Measurements from ENCODE around the gene CLEC18B.
"Not testable (repeated sequence)": the region's sequence is repeated elsewhere in the genome, so short reads cannot be mapped to it uniquely, and the experiment has no call there.

Gene CLEC18B

GRCh38 chr16:74372369-74372768, 48.9 kb downstream of the CLEC18B start:
- Histone ChIP-seq H3K9ac (ENCODE audit: low read length) (no peak overlapping the region), H3K9me3 (ENCODE audit: control insufficient read depth, insufficient read depth, low read depth, low read length) (no peaks in the 10 kb centered on the region), H3K4me3 (ENCODE audit: low read depth, low read length) (no peak overlapping the region), H3K4me1 (ENCODE audit: control insufficient read depth, insufficient read depth, low read length) (no peaks in the 10 kb centered on the region), H3K36me3 (ENCODE audit: control insufficient read depth, insufficient read depth, low read length) (no peaks in the 10 kb centered on the region), H3K27ac (ENCODE audit: low read depth, low read length) (no peak overlapping the region), H3K27me3 (ENCODE audit: control insufficient read depth, insufficient read depth, low read length) (no peaks in the 10 kb centered on the region)

- H3K27ac ChIP-seq (ENCODE audit: low read depth, low read length); H3K4me1 ChIP-seq (ENCODE audit: control insufficient read depth, insufficient read depth, low read length); H3K36me3 ChIP-seq (ENCODE audit: control insufficient read depth, insufficient read depth, low read length); H3K27me3 ChIP-seq (ENCODE audit: control insufficient read depth, insufficient read depth, low read length); H3K9me3 ChIP-seq (ENCODE audit: control insufficient read depth, insufficient read depth, low read depth, low read length); H3K4me3 ChIP-seq (ENCODE audit: low read depth, low read length); H3K9ac ChIP-seq (ENCODE audit: low read length): not testable (repeated sequence)
These were observed 50.7 kb downstream of the CLEC18B start for GRCh38 chr16:74370338-74371135.

DNA sequence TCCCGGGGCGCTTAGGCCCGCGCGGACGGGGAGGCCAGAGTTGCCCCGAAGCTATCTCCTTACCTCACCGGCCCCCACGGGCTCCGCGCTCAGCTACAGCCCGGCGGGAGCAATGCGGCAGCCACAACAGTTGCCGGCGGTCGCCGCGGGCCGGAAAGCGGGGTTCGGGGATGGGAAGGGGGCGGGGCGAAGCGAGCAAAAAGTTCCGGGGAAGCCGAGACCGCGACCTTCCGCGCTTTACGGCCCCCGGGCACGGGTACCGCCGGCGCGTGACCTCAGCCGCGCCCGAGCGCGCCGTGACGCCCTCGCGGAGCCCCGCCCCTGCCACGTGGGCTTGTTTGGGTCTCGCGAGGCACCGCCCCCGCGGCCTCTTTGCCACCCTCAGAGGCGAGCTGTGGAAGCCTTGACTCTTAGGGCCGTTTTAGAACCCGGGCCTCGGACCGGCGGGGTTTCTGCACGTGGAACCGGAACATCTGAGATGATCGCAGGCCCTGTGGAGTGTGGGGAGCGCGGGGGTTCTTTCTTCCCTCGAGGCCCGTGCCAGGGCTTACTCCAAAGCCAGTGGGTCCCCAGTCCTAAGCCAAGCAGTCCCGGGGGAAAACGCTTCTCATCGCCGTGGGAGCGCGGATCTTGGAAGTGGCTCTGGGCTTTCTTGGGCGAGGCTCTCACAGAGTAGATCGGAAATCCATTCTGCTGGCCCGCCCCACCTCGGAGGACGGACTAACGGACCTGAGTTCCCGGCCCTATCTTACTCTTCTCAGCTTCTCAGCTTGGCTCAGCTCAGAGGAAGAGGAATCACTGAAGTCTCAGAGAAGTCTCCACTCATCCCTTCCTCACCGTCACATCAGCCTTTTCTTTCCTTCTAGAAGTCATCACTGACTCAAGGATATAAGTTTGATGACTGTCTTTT, 53.0 kb downstream of the CLEC18B start:
- peak overlapping the region; percentile 85 for H3K9ac ChIP-seq (ENCODE audit: low read length)
- not testable (repeated sequence) for H3K27me3 ChIP-seq (ENCODE audit: control insufficient read depth, insufficient read depth, low read length); H3K9me3 ChIP-seq (ENCODE audit: control insufficient read depth, insufficient read depth, low read depth, low read length); H3K36me3 ChIP-seq (ENCODE audit: control insufficient read depth, insufficient read depth, low read length); H3K4me1 ChIP-seq (ENCODE audit: control insufficient read depth, insufficient read depth, low read length)
- H3K4me3 ChIP-seq (ENCODE audit: low read depth, low read length), result peak overlapping the region; percentile 93
- peak overlapping the region; percentile 61; the same call in 1 of the 2 replicates for H3K27ac ChIP-seq (ENCODE audit: low read depth, low read length)

- H3K27me3 ChIP-seq (ENCODE audit: control insufficient read depth, insufficient read depth, low read length); H3K4me1 ChIP-seq (ENCODE audit: control insufficient read depth, insufficient read depth, low read length); H3K9me3 ChIP-seq (ENCODE audit: control insufficient read depth, insufficient read depth, low read depth, low read length): not testable (repeated sequence)
- peak overlapping the region; percentile 93 for H3K4me3 ChIP-seq (ENCODE audit: low read depth, low read length)
- H3K27ac ChIP-seq (ENCODE audit: low read depth, low read length), result peak overlapping the region; percentile 61; the same call in 1 of the 2 replicates
- H3K36me3 ChIP-seq (ENCODE audit: control insufficient read depth, insufficient read depth, low read length), result peaks cover 12% of the 10 kb centered on the region
- H3K9ac ChIP-seq (ENCODE audit: low read length), result peak overlapping the region; percentile 85
These were observed 53.7 kb downstream of the CLEC18B start for GRCh38 chr16:74367469-74368001.

GRCh38 chr16:74361646-74362610, 59.4 kb downstream of the CLEC18B start:
- H3K9ac ChIP-seq (ENCODE audit: low read length); H3K27me3 ChIP-seq (ENCODE audit: control insufficient read depth, insufficient read depth, low read length); H3K4me1 ChIP-seq (ENCODE audit: control insufficient read depth, insufficient read depth, low read length); H3K9me3 ChIP-seq (ENCODE audit: control insufficient read depth, insufficient read depth, low read depth, low read length); H3K27ac ChIP-seq (ENCODE audit: low read depth, low read length); H3K4me3 ChIP-seq (ENCODE audit: low read depth, low read length): not testable (repeated sequence)
- H3K36me3 ChIP-seq (ENCODE audit: control insufficient read depth, insufficient read depth, low read length), result peaks cover 44% of the 10 kb centered on the region
